HL-60 (cell line): ENCODE results near the gene CHST13.

Source experiments
- DNase-seq, 2 experiments: peaks; one replicate each; pipeline ENCODE4 v3.0.0-alpha.2; 2010 to 2020; ENCODE audit warnings: low read depth in 1 of 2, low spot score in 1 of 2
- H3K27ac ChIP-seq: fragments of 250-450 bp; sonication (Bioruptor Pico); replicated peaks from 2 replicates; pipeline ENCODE4 v1.5.1; 2020; ENCODE audit warnings: mild to moderate bottlenecking, moderate library complexity
- H3K27me3 ChIP-seq: fragments of 250-450 bp; sonication (Bioruptor Pico); 2 replicates; pipeline ENCODE4 v1.5.1; 2021; ENCODE audit warnings: mild to moderate bottlenecking, moderate library complexity; ENCODE audit not compliant: insufficient read depth, poor library complexity, severe bottlenecking
- H3K4me3 ChIP-seq: replicated peaks from 2 replicates; pipeline ENCODE4 v1.5.1; 2011; ENCODE audit warnings: mild to moderate bottlenecking, control low read depth, low read length; ENCODE audit not compliant: insufficient read depth
- CTCF ChIP-seq: IDR thresholded peaks from one replicate; pipeline ENCODE4 v1.5.1; 2011; ENCODE audit warnings: low read length, control low read depth, inconsistent platforms; ENCODE audit not compliant: insufficient read depth
- GABPA ChIP-seq: IDR thresholded peaks from 2 replicates; pipeline ENCODE4 v1.6.1; 2012; ENCODE audit warnings: low read depth
- POLR2AphosphoS5 ChIP-seq: IDR thresholded peaks from 2 replicates; pipeline ENCODE4 v1.6.1; 2012; ENCODE audit warnings: low read depth
- REST ChIP-seq: IDR thresholded peaks from 2 replicates; pipeline ENCODE4 v1.6.1; 2012; ENCODE audit warnings: low read depth; ENCODE audit not compliant: insufficient replicate concordance
- SPI1 ChIP-seq: IDR thresholded peaks from 2 replicates; pipeline ENCODE4 v1.6.1; 2012; ENCODE audit warnings: low read depth, mild to moderate bottlenecking, borderline replicate concordance

Gene CHST13

GRCh38 chr3:126538316-126538715, 14.4 kb downstream of the CHST13 start:
- Histone ChIP-seq H3K4me3 (no peak overlapping the region), H3K27ac (peak overlapping the region; percentile 28; the same call in 1 of the 2 replicates), H3K27me3 (no peaks in the 10 kb centered on the region)
- no peak for DNase-seq
- TF ChIP-seq SPI1 (no peak), CTCF (no peak), POLR2AphosphoS5 (no peak), REST (no peak)

GRCh38 chr3:126538966-126539365, 15.0 kb downstream of the CHST13 start:
- no peak overlapping the region for H3K4me3 ChIP-seq
- H3K27ac ChIP-seq, result peak overlapping the region; percentile 28
- DNase-seq, result no peak
- H3K27me3 ChIP-seq, result no peaks in the 10 kb centered on the region
- TF ChIP-seq REST, result no peak
- TF ChIP-seq SPI1, result no peak
- TF ChIP-seq GABPA, result no peak
- no peak for TF ChIP-seq CTCF
- no peak for TF ChIP-seq POLR2AphosphoS5

- Histone ChIP-seq H3K27ac (peak overlapping the region; percentile 91), H3K27me3 (no peaks in the 10 kb centered on the region), H3K4me3 (no peak overlapping the region)
- TF ChIP-seq CTCF (no peak), REST (no peak), SPI1 (no peak), POLR2AphosphoS5 (no peak), GABPA (no peak)
- DNase-seq, result no peak
These were observed 15.7 kb downstream of the CHST13 start for GRCh38 chr3:126539558-126540250.
